HFFc6 (cell line): Measurements from ENCODE around the gene DLK1. TPM values are rescaled to one million over a fixed set of nuclear protein-coding genes. Genes with fewer than 3 reads are reported as not detected.

Experiments
- DNase-seq: peaks from one replicate; pipeline ENCODE4 v3.0.0-alpha.2; 2018
- H3K27ac Mint-ChIP-seq: 2 replicates; pipeline ENCODE4 v1.8.0; 2020; ENCODE audit warnings: mild to moderate bottlenecking, mixed read lengths
- H3K27me3 Mint-ChIP-seq: 2 replicates; pipeline ENCODE4 v1.8.0; 2021; ENCODE audit warnings: mild to moderate bottlenecking, moderate library complexity, mixed read lengths; ENCODE audit not compliant: insufficient read depth
- H3K36me3 Mint-ChIP-seq: 2 replicates; pipeline ENCODE4 v1.8.0; 2021; ENCODE audit warnings: low read depth, mixed read lengths
- H3K4me1 Mint-ChIP-seq: 2 replicates; pipeline ENCODE4 v1.8.0; 2020; ENCODE audit warnings: low read depth, mixed read lengths
- H3K4me3 Mint-ChIP-seq: 2 replicates; pipeline ENCODE4 v1.8.0; 2020; ENCODE audit warnings: mild to moderate bottlenecking, moderate library complexity, mixed read lengths
- H3K9me3 Mint-ChIP-seq: 2 replicates; pipeline ENCODE4 v1.8.0; 2020; ENCODE audit warnings: mild to moderate bottlenecking, mixed read lengths
- CTCF ChIP-seq: fragments of 200-600 bp; sonication (generic); IDR thresholded peaks from 2 replicates; pipeline ENCODE4 v1.5.0; 2021; ENCODE audit warnings: antibody characterized with exemption, mild to moderate bottlenecking
- total RNA-seq, 6 experiments: library from RNA; stranded (reverse); fragmentation: NEBNext Ultra II Directional; extraction: Animal tissue kit (Norgen Biotek cat#: 25700); gene quantifications; 2 replicates in 1 of 6; 3 replicates in 5 of 6; pipeline ENCODE4 v1.2.3, GENCODE V29; 2021

DLK1 gene
- total RNA-seq, 6 experiments from 2014 or later = not detected

- Mint-ChIP-seq H3K27ac (no peak overlapping the region), H3K27me3 (peaks cover 42% of the 10 kb centered on the region), H3K4me1 (0 out of 2 replicates have a peak, but pooled peaks cover 4% of the 10 kb centered on the region), H3K9me3 (no peaks in the 10 kb centered on the region), H3K4me3 (no peak overlapping the region), H3K36me3 (no peaks in the 10 kb centered on the region)
- no peak for TF ChIP-seq CTCF
- DNase-seq = no peak
Observed at GRCh38 chr14:100734031-100734990, 7.6 kb downstream of the DLK1 start.

GRCh38 chr14:100735271-100735670, 8.6 kb downstream of the DLK1 start:
- no peak overlapping the region for H3K27ac Mint-ChIP-seq

GRCh38 chr14:100736269-100737180, 9.8 kb downstream of the DLK1 start:
- Mint-ChIP-seq H3K27me3 (peaks cover 28% of the 10 kb centered on the region), H3K9me3 (no peaks in the 10 kb centered on the region)

More at GRCh38 chr14:100735271-100735670, 8.6 kb downstream of the DLK1 start:
- no peaks in the 10 kb centered on the region for H3K9me3 Mint-ChIP-seq
- no peak for DNase-seq
- no peaks in the 10 kb centered on the region for H3K4me1 Mint-ChIP-seq
- no peak overlapping the region for H3K4me3 Mint-ChIP-seq
- no peaks in the 10 kb centered on the region for H3K36me3 Mint-ChIP-seq
- no peak for TF ChIP-seq CTCF
- H3K27me3 Mint-ChIP-seq = peaks cover 38% of the 10 kb centered on the region

GRCh38 chr14:100737526-100737925, 10.8 kb downstream of the DLK1 start:
- Mint-ChIP-seq H3K4me1 (no peaks in the 10 kb centered on the region), H3K27ac (no peak overlapping the region), H3K36me3 (no peaks in the 10 kb centered on the region), H3K27me3 (peaks cover 21% of the 10 kb centered on the region), H3K4me3 (no peak overlapping the region), H3K9me3 (no peaks in the 10 kb centered on the region)
- DNase-seq = no peak
- no peak for TF ChIP-seq CTCF

More at GRCh38 chr14:100736269-100737180, 9.8 kb downstream of the DLK1 start:
- H3K4me1 Mint-ChIP-seq = no peaks in the 10 kb centered on the region
- H3K27ac Mint-ChIP-seq = no peak overlapping the region
- no peak for TF ChIP-seq CTCF
- H3K4me3 Mint-ChIP-seq = no peak overlapping the region
- no peaks in the 10 kb centered on the region for H3K36me3 Mint-ChIP-seq
- DNase-seq = no peak

GRCh38 chr14:100738269-100738691, 11.6 kb downstream of the DLK1 start:
- no peak for TF ChIP-seq CTCF
- DNase-seq = no peak
- Mint-ChIP-seq H3K9me3 (no peaks in the 10 kb centered on the region), H3K4me1 (no peaks in the 10 kb centered on the region), H3K27me3 (peaks cover 15% of the 10 kb centered on the region), H3K36me3 (no peaks in the 10 kb centered on the region), H3K4me3 (no peak overlapping the region), H3K27ac (no peak overlapping the region)
